D721Med (cell line): ENCODE results near the gene ABCA7.
A peak's percentile ranks its signal among the peaks of the same experiment; 100 is the strongest.

Source experiments
- DNase-seq: peaks from one replicate; pipeline ENCODE4 v3.0.0; 2011; ENCODE audit warnings: low spot score; ENCODE audit not compliant: insufficient read length
- FAIRE-seq: peaks from 2 replicates; lab custom pipeline; 2011; peaks lifted over from hg19 to GRCh38; lab: Jason Lieb, UNC
- TF ChIP-seq, protein P1 (sequence below): IDR thresholded peaks from 2 replicates; pipeline ENCODE4 v1.5.1; 2012; ENCODE audit warnings: mild to moderate bottlenecking, control low read depth; ENCODE audit not compliant: insufficient read depth; ENCODE audit errors: missing control alignments

ABCA7 gene

DNA sequence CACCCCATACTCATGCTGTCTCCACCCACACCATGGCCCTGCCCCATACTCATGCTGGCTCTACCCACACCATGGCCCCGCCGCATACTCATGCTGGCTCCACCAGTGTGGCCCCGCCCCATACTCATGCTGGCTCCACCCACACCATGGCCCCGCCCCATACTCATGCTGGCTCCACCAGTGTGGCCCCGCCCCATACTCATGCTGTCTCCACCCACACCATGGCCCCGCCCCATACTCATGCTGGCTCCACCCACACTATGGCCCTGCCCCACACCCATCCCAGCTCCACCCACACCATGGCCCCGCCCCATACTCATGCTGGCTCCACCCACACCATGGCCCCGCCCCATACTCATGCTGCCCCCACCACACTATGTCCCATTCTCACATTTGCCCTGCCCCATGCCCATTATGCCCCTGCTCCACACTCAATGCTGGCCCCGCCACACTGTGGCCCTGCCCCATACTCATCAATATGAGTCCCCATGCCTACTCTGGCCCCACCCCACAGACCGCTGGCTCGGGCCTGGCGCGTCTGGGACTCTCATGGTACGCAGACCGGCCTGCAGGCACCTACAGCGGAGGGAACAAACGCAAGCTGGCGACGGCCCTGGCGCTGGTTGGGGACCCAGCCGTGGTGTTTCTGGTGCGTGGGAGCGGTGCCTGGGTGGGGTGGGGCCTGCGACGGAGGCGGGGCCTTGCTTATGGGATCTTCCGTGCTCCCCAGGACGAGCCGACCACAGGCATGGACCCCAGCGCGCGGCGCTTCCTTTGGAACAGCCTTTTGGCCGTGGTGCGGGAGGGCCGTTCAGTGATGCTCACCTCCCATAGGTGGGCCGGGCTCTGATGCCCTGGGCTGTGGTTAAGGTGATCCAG lies 23.4 kb downstream of the ABCA7 start:
- TF ChIP-seq, protein P1, sequence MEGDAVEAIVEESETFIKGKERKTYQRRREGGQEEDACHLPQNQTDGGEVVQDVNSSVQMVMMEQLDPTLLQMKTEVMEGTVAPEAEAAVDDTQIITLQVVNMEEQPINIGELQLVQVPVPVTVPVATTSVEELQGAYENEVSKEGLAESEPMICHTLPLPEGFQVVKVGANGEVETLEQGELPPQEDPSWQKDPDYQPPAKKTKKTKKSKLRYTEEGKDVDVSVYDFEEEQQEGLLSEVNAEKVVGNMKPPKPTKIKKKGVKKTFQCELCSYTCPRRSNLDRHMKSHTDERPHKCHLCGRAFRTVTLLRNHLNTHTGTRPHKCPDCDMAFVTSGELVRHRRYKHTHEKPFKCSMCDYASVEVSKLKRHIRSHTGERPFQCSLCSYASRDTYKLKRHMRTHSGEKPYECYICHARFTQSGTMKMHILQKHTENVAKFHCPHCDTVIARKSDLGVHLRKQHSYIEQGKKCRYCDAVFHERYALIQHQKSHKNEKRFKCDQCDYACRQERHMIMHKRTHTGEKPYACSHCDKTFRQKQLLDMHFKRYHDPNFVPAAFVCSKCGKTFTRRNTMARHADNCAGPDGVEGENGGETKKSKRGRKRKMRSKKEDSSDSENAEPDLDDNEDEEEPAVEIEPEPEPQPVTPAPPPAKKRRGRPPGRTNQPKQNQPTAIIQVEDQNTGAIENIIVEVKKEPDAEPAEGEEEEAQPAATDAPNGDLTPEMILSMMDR = no peak
- DNase-seq (no peak), FAIRE-seq (no peak)

DNA sequence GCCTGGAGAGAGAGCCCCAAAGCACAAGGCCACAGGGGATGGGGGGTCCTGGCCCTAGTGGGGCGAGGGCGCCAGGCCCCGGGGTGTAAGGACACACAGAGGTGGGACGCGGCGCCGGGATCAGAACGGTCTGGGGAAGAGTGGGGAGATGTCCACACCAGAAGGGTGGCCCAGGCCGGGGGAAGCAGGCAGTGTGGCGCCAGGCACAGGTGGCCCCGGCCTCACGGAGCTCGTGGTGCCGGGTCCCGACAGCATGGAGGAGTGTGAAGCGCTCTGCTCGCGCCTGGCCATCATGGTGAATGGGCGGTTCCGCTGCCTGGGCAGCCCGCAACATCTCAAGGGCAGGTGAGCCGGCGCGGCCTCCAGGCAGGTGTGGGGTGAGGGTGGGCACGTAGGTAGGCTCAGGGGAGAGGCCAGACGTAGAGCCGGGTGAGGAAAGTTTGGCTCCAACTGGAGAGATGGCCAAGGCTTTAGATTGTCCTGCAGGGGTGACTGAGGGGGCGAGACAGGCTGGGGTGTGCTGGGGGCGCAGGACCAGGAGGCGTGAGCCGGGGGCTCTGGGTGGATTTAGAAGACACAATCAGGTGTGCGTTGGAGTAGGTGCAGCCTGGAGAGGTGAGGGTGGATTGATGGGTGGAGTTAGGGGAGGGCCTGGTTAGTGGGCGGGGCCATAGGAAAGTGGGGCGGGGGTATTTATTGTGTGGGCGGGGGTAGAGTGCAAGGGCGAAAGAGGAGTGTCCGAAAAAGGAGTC lies 24.2 kb downstream of the ABCA7 start:
- TF ChIP-seq, protein P1 = no peak
- FAIRE-seq (no peak), DNase-seq (no peak)

DNA sequence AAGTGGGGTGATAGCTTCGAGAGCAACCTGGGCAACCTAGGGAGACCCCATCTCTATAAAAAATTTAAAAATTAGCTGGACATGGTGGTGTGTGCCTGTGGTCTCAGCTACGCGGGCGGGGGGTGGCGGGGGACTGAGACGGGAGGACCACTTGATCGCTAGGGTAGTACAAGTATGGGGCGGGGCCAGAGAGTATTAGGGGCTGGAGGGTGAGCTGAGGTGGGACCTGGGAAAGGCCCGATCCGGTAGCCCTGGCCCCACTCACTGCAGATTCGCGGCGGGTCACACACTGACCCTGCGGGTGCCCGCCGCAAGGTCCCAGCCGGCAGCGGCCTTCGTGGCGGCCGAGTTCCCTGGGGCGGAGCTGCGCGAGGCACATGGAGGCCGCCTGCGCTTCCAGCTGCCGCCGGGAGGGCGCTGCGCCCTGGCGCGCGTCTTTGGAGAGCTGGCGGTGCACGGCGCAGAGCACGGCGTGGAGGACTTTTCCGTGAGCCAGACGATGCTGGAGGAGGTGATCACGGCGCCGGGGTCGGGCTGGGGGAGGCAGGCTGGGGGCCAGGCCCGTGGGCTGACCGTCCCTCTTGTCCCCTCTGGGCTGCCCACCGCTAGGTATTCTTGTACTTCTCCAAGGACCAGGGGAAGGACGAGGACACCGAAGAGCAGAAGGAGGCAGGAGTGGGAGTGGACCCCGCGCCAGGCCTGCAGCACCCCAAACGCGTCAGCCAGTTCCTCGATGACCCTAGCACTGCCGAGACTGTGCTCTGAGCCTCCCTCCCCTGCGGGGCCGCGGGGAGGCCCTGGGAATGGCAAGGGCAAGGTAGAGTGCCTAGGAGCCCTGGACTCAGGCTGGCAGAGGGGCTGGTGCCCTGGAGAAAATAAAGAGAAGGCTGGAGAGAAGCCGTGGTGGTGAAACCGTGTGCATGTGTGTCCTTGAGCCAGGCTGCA lies 25.0 kb downstream of the ABCA7 start:
- no peak for FAIRE-seq
- TF ChIP-seq, protein P1 = peak; percentile 55
- DNase-seq = no peak

DNA sequence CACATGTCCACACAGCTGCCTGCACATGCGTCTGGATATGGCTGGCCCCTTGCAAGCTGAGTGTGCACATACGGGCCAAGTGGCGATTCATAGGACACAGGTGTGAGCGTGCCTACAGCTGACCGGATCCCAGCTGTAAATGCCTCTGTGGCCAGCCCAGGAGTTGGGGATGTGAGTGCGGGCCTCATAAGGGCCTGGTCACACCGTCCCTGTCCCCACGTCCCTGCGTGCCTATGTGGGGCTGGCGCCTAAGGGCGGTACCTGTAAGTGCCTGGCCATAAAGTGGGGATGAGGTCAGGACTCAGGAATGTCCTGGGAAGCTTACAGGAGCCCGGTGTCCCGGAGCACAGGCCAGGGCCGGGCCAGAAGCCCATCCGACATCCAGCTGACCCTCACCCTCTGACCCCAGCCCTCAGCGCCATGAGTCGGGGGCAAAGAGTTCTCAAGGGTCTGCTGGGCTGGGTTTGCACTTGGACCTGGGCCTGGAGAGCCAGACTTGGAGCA lies 25.8 kb downstream of the ABCA7 start:
- no peak for DNase-seq
- no peak for FAIRE-seq
- TF ChIP-seq, protein P1 = no peak

DNA sequence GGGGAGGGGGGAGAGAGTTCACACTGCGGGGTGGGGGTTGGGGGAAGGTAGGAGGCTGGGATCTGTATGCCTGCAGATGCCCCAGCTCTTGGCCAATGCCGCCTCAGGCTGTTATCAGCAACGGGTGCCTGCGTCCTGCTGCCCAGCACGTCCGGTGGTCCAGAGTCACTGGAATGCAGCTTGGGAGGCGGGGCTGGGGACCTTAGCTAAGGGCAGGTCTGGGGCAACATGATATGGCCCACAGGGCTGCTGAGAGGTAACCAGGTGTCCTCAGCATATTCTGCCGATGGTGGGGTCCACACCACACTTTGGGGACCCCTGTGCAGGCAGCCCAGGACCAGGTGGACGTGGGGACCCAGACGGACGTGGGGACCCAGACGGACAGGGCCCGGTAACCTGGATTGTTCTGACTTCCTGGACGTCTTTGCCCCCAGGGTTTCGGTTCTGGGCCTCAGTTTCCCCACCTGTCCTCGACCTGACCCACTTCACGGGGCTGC lies 26.4 kb downstream of the ABCA7 start:
- DNase-seq (no peak), FAIRE-seq (no peak)
- TF ChIP-seq, protein P1 = no peak

DNA sequence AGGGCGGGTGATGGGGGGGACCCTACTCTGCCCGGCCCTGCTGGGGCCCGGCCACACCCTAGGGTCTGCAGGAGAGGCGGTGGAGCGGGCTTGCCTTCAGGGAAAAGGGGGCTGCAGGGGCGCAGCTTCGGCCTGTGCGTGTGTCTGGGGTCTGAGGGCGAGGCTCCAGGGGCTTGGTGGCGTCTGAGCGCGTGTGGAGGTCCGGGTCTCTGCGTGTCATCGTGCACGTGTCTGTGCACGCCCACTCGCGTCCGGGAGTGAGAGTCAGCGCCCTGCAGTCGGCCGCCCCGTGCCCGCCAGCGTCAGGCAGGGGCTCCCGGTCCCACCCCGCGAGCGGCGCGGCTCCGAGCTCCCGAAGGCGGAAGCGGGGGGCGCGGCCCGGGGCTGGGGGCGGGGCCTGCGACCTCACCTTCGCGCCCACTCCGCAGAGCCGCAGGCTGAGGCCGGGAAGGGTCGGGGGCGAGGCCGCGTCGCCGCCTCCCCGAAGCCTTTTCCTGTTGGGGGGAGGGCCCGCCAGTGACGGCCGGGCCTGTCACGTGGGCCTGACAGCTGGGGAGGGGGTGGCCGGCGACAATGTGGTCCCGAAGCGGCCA lies 26.9 kb downstream of the ABCA7 start, which contains the start of gene ARHGAP45:
Gene ARHGAP45, plus strand, starts transcription at position 420 of the 593 bp plus-strand sequence. CDS start 239 bp downstream, outside the sequence.
- no peak for DNase-seq
- TF ChIP-seq, protein P1 = no peak
- FAIRE-seq = no peak
